Ishikawa (cell line): ENCODE results near the gene ERBB4.

Source experiments
- CEBPB ChIP-seq: IDR thresholded peaks from 2 replicates; pipeline ENCODE4 v1.6.1; 2012
- CREB1 ChIP-seq: IDR thresholded peaks from 2 replicates; pipeline ENCODE4 v1.6.1; 2012; ENCODE audit warnings: low read depth
- EGR1 ChIP-seq: IDR thresholded peaks from 2 replicates; pipeline ENCODE4 v1.6.1; 2012
- EP300 ChIP-seq: IDR thresholded peaks from 2 replicates; pipeline ENCODE4 v1.6.1; 2012; ENCODE audit warnings: borderline replicate concordance
- FOXM1 ChIP-seq: IDR thresholded peaks from 2 replicates; pipeline ENCODE4 v1.6.1; 2012; ENCODE audit warnings: low read depth, borderline replicate concordance
- MAX ChIP-seq: IDR thresholded peaks from 2 replicates; pipeline ENCODE4 v1.6.1; 2012
- NFIC ChIP-seq: IDR thresholded peaks from 2 replicates; pipeline ENCODE4 v1.6.1; 2012
- RAD21 ChIP-seq: IDR thresholded peaks from 2 replicates; pipeline ENCODE4 v1.6.1; 2012; ENCODE audit warnings: low read depth
- REST ChIP-seq: IDR thresholded peaks from 2 replicates; pipeline ENCODE4 v1.6.1; 2012; ENCODE audit warnings: low read depth, mild to moderate bottlenecking
- TAF1 ChIP-seq: IDR thresholded peaks from 2 replicates; pipeline ENCODE4 v1.6.1; 2012; ENCODE audit warnings: low read depth, mild to moderate bottlenecking
- TCF12 ChIP-seq: IDR thresholded peaks from 2 replicates; pipeline ENCODE4 v1.6.1; 2012; ENCODE audit warnings: low read depth
- TEAD4 ChIP-seq: IDR thresholded peaks from 2 replicates; pipeline ENCODE4 v1.6.1; 2012
- USF1 ChIP-seq: IDR thresholded peaks from 2 replicates; pipeline ENCODE4 v1.6.1; 2012
- YY1 ChIP-seq: IDR thresholded peaks from 2 replicates; pipeline ENCODE4 v1.6.1; 2012; ENCODE audit warnings: low read depth
- ZBTB7A ChIP-seq: IDR thresholded peaks from 2 replicates; pipeline ENCODE4 v1.6.1; 2012; ENCODE audit warnings: low read depth

The ERBB4 gene

GRCh38 chr2:212157012-212157411, 381.6 kb downstream of the ERBB4 start:
- TF ChIP-seq NFIC (no peak), EGR1 (no peak), CEBPB (no peak), REST (no peak), MAX (no peak), TAF1 (no peak), TEAD4 (no peak), RAD21 (no peak), ZBTB7A (no peak), FOXM1 (no peak), YY1 (no peak), CREB1 (no peak), TCF12 (no peak), EP300 (no peak), USF1 (no peak)

GRCh38 chr2:212156088-212156487, 382.5 kb downstream of the ERBB4 start:
- TF ChIP-seq EGR1 (no peak), MAX (no peak), TCF12 (no peak), FOXM1 (no peak), USF1 (no peak), CEBPB (no peak), RAD21 (no peak), TEAD4 (no peak), YY1 (no peak), CREB1 (no peak), NFIC (no peak)

GRCh38 chr2:212154477-212154878, 384.1 kb downstream of the ERBB4 start:
- TF ChIP-seq ZBTB7A (no peak), MAX (no peak), EP300 (no peak), USF1 (no peak), TEAD4 (no peak), CEBPB (no peak), EGR1 (no peak), YY1 (no peak), NFIC (no peak), REST (no peak), FOXM1 (no peak), CREB1 (no peak), RAD21 (no peak), TCF12 (no peak), TAF1 (no peak)

GRCh38 chr2:212153923-212154322, 384.7 kb downstream of the ERBB4 start:
- TF ChIP-seq YY1 (no peak), ZBTB7A (no peak), REST (no peak), EP300 (no peak), RAD21 (no peak), TCF12 (no peak), CREB1 (no peak), FOXM1 (no peak)
